Neural cell (in vitro differentiated cells): ENCODE results near the gene GPS1.

Source experiments
- EP300 ChIP-seq: fragments of 450-650 bp; conservative IDR thresholded peaks from 2 replicates; pipeline ENCODE4 v1.6.1; 2014; ENCODE audit warnings: antibody characterized with exemption, mild to moderate bottlenecking, moderate library complexity; ENCODE audit not compliant: poor library complexity, severe bottlenecking
- EZH2 ChIP-seq: fragments of 200-600, 300-800 bp; shearing (Covaris generic), sonication (generic); IDR thresholded peaks from 2 replicates; pipeline ENCODE4 v1.6.1; 2014; ENCODE audit warnings: antibody characterized with exemption, low read length, borderline replicate concordance, mild to moderate bottlenecking; ENCODE audit not compliant: insufficient read depth, poor library complexity, severe bottlenecking
- POLR2AphosphoS5 ChIP-seq: IDR thresholded peaks from 2 replicates; pipeline ENCODE4 v1.6.1; 2012
- TF ChIP-seq, protein P1 (sequence below): fragments of 450-650 bp; IDR thresholded peaks from 2 replicates; pipeline ENCODE4 v1.5.1; 2014; ENCODE audit warnings: antibody characterized with exemption, mild to moderate bottlenecking, moderate library complexity; ENCODE audit not compliant: poor library complexity, severe bottlenecking

DNA sequence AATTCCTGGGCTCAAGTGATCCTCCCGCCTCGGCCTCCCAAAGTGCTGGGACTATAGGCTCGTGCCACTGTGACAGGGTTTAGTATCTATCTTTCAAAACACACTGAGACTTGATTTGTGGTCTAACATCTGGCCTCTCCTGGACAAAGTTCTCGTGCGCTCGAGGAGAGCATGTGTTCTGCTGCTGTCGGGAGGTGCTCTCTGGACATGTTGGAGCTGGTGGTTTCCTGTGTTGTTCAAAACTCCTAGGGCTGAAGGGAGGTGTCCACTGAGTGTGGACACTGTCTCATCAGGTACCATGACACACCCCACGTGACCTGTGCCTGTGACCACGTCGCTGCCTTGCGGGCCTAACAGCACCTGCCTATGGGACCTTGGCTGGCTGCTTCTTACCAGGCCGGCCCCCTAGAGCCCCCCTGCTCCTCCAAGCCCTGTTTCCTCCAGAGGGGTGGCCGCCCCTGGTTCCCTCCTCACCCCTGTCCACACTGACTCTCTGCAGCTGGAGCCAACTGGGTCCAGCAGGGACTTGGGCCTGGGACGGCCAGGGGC, 5.7 kb upstream of the GPS1 start:
- TF ChIP-seq, protein P1, sequence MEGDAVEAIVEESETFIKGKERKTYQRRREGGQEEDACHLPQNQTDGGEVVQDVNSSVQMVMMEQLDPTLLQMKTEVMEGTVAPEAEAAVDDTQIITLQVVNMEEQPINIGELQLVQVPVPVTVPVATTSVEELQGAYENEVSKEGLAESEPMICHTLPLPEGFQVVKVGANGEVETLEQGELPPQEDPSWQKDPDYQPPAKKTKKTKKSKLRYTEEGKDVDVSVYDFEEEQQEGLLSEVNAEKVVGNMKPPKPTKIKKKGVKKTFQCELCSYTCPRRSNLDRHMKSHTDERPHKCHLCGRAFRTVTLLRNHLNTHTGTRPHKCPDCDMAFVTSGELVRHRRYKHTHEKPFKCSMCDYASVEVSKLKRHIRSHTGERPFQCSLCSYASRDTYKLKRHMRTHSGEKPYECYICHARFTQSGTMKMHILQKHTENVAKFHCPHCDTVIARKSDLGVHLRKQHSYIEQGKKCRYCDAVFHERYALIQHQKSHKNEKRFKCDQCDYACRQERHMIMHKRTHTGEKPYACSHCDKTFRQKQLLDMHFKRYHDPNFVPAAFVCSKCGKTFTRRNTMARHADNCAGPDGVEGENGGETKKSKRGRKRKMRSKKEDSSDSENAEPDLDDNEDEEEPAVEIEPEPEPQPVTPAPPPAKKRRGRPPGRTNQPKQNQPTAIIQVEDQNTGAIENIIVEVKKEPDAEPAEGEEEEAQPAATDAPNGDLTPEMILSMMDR: no peak
- TF ChIP-seq POLR2AphosphoS5: no peak
- TF ChIP-seq EZH2: no peak
- no peak for TF ChIP-seq EP300
